ENCODE data around the gene WDR93.
"Not testable (repeated sequence)": the region's sequence is repeated elsewhere in the genome, so short reads cannot be mapped to it uniquely, and the experiment has no call there.

The WDR93 gene

GRCh38 chr15:89664441-89665350 lies 25.9 kb upstream of the WDR93 start:
- no peak for DNase-seq

- no peak for DNase-seq
Measured at GRCh38 chr15:89665449-89666181, 25.0 kb upstream of the WDR93 start.

DNA sequence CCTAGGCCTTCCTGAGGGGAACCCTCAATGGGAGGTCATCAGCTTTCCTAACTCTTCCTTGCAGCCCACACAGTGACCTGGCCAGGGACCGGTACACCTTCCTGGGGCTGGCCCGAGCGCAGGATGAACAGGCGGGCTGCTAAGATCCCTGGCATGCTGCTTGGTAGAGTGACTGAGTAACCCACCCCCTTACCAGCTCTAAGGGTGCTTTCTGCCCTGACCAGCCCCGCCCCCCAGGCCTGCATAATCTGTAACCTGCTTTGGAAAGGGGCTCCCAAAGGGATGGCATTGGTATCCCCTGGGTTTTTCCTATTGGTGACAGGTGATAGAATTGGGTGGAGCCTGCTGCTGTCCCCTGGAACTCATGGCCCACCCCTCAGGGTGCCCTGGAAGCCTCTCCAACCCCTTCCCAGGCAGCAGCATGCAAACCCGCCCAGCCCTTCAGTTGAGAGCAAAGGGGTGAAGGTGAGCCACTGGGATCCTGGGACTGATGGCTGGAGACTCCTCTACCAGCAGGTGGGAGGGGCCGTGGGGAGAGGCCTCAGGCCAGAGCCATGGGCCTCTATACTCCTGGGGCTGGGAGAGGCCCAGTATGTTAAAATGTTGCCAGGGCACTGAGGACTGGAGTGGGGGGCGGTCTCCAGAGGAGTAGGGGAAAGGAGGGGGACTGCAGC lies 24.3 kb upstream of the WDR93 start:
- no peak for DNase-seq

GRCh38 chr15:89666858-89667705 lies 23.5 kb upstream of the WDR93 start:
- no peak for DNase-seq

DNA sequence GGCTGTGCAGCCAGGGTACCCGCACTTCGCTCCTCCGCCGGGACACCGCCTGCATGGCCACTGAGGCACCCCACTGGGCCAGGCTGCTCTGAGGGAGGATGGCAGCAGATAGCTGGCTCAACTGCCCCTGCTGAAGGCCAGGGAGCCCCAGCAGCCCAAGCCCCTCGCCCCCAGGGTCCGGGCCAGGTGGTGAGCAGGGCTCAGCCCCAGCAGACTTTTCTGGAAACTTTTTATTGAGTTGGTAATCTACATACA lies 23.0 kb upstream of the WDR93 start:
- DNase-seq = no peak

GRCh38 chr15:89668171-89668570 lies 22.4 kb upstream of the WDR93 start:
- DNase-seq = no peak

GRCh38 chr15:89669309-89669865 lies 21.2 kb upstream of the WDR93 start:
- DNase-seq = no peak

- DNase-seq = no peak
Measured at GRCh38 chr15:89669941-89670340, 20.7 kb upstream of the WDR93 start.

DNA sequence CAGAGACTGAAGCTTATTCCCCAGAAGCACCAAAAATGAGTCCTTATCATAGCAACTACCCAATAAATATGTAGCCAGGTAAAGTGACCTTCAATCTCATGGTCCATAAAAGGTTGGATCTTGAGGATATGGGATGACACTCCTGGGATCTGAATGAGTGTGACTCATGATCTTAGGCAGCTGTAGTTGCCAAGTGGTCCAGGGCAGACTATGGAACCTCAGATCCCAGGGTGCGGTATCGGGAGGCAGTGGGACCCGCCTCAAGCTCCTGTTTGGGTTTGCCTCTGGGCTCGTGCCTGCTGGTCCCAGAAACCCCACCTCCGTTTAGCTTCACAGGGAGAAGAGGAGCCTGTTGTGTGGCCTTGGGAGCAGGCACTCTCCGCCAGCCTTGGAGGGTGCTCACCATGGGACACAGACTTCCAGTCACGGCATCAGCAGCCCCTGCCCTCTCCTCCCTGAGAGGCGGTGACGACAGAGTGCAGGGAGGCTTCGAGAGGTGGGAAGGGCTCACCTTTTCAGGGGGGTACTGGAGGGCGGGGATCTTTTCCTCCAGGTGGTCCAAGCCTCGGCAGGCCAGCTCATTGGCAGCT lies 19.5 kb upstream of the WDR93 start:
- DNase-seq = no peak

DNA sequence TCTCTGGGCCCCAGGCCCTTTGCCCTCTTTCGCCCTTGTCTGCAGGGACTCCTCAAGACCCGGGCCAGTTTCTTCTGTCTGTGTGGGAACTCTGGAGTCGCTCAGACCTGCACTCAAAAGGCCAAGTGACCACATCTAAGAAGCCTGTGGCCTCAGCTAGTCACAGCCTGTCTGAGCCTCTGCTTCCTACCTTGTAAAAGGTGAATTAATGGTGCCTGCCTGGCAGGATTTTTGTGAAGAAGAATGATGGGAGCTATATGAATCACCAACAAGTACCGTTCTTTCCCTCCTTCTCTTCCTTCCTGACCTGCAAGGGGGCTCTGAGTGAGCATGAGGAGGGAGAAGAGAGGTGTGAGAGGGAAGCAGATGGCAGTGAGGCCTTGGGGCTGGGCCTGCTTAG lies 18.9 kb upstream of the WDR93 start:
- no peak for DNase-seq

- DNase-seq = no peak
Measured at GRCh38 chr15:89672221-89673164, 18.1 kb upstream of the WDR93 start.

DNA sequence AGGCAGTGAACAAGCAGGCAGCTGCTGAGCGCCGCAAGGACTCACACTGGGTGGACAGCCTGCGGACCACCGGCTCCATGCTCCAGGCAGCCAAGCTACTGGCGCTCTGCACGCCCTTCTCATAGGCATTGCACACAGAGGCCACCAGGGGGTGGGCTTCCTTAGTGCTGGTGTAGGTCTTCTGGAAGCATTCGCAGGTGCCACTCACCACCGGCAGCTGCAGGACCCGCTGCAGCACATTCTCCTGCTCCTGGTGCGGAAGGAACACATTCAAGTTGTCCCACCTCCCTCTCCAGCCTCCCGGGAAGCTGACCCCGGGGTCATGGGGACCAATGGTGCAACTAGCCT lies 17.5 kb upstream of the WDR93 start:
- no peak for DNase-seq

DNA sequence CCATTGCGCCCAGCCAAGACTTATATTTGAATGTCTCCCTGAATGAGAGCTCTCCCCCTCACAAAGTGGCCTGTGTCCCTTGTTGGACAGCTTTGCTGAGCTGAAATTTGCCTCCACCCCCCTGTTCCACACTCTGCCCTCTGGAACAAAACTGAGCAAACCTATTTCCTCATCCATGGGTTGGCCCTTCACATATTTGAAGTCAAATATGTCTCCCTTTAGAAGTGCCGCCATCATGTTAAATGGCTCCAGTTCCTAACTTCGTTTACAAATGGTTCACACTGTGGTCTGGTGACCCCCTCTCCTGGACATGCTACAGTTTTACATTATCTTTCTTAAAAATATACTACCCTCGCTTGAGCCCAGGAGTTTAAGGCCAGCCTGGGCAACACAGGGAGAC lies 16.1 kb upstream of the WDR93 start:
- no peak for DNase-seq

- DNase-seq = no peak
Measured at GRCh38 chr15:89675606-89676005, 15.0 kb upstream of the WDR93 start.

DNA sequence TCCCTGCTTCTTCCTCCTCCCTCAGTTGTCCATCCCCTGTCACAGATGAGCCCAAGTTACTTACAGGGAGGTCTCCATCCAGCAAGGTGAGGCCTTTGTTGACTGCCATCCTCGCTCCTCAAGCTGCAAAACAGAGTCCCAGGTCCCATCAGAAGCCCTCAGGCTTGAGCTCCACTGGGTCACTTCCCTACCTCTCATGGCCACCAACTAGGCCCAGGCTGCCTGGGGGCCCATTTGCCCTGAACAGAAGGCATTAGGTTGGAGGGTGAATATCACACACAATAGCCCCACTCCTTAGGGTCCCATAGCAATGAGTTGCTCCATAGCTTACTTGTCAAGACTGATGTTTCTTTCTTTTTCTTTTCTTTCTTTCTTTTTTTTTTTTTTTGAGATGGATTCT lies 13.2 kb upstream of the WDR93 start:
- no peak for DNase-seq

DNA sequence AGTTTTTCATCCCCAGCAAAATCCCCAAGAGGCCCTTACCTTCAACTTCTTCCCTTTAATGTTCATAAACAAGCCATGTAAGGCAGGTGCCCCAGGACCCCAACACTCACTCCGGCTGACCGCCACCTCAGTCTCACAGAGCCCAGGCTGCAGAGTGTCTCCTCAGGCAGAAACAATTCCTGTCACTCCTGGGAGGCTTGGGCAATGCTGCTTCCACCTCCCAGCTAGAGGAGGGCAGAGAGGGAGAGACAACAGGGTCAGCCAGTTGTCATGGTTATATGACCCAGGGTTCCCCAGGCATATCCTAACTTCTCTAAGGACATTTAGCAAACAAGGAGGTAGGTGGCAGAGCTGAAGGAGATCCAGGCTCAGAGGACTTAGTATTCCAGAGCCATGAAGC lies 11.4 kb upstream of the WDR93 start, which contains the start of gene PLIN1:
Gene PLIN1, minus strand, starts transcription at position 156 of the 400 bp plus-strand sequence. CDS start 1,878 bp downstream, outside the sequence.
- no peak for DNase-seq

DNA sequence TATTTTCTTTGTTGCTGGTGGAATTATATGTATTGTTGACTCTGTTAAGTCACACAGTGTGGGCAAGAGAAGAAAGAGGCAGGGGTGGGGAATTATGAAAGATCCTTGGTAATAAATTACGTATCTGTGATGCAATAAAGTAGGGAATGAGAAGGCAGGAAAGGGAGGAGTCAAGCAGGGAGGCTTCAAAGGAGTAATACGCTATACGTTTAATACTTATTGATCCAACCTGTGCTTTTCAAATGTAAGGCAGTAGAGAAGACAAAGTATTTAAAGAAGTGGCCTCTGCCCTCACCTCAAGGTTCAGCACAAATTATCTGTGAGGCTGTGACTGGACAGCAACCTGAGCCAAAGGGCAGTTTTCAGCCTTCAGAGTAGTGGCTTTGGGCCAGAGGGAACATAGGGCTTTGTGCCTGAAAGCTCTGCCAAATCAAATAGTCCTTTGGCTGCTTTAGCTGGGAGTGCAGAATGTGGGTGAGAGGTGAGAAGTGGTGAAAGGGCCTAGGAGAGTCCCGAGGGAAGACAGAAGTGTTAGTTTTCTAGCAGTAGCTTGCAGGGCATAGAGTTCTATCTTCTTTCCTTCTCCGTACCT lies 10.2 kb upstream of the WDR93 start:
- no peak for DNase-seq

- DNase-seq = no peak
Measured at GRCh38 chr15:89681146-89681545, 9.5 kb upstream of the WDR93 start.

DNA sequence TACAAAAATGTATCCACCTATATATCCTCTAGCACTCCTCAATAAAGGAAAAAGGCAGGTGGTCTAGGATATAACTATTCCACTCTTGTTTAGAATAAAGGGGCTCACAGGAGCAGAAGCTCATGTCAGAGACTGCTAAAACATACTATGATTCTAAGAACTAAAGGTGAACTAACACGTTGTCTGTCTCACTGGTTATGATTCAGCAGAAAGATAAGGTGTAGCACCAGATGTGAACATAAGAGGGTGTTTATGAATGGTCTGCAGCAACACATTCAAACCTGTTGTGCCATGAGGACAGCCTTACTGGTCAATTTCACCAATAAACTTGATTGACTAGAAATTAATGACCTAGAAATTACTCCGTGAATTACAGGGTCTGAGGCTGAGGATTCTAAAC lies 4.6 kb upstream of the WDR93 start:
- no peak for DNase-seq

DNA sequence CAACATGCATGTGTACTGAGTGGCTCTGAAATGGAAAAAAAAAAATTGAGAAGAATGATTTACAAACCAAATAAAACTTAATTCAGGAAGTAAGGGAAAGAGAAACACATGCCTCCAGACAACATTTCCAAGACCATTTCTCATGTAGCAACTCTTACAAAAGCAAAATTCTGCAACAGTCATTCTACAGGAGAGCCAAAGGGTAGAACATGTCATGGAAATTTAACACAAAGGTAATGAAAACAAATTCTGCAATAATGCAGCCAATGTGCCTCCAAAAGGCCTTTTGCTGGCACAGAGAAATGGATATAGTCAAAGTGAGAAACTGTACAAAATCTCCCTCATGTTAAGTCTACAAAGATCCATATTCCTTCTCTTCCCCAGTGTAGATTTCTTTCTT lies 4.1 kb upstream of the WDR93 start:
- DNase-seq = no peak

- not testable (repeated sequence) for DNase-seq
Measured at GRCh38 chr15:89689930-89690275, 708 bp upstream of the WDR93 start.

All from DMS 273 treated with DMSO at 0.1 percent for 48 hours (cell line).